CD14-positive monocyte (primary cell): ENCODE data around the gene ANTKMT. TPM values are rescaled to one million over a fixed set of nuclear protein-coding genes. Genes with fewer than 3 reads are reported as not detected.
A peak's percentile ranks its signal among the peaks of the same experiment; 100 is the strongest.

Source experiments
- DNase-seq, 3 donors: peaks; one replicate each; pipeline ENCODE4 v3.0.0-alpha.2; 2011 to 2022
- H2AFZ ChIP-seq: 2 replicates; pipeline ENCODE4 v1.6.0; 2012; ENCODE audit warnings: mild to moderate bottlenecking, low read depth, low read length, inconsistent platforms; ENCODE audit not compliant: insufficient read depth, poor library complexity, severe bottlenecking
- H3K27ac ChIP-seq, 2 donors: 1 replicate in 1 of 2; 2 replicates in 1 of 2; pipeline ENCODE4 v1.5.1; 2012 to 2013; ENCODE audit warnings: low read length in 2 of 2, control low read depth in 1 of 2, inconsistent platforms in 1 of 2, low read depth in 1 of 2, mild to moderate bottlenecking in 1 of 2
- H3K27me3 ChIP-seq, 2 donors: one replicate each; pipeline versions ENCODE4 v1.6.0 to v1.6.1; 2011 to 2013; ENCODE audit warnings: low read length in 2 of 2; ENCODE audit not compliant: control insufficient read depth in 2 of 2, insufficient read depth in 2 of 2
- H3K36me3 ChIP-seq, 2 donors: replicated peaks in 1 of 2; 1 replicate in 1 of 2; 2 replicates in 1 of 2; pipeline versions ENCODE4 v1.5.1 to v1.6.1; 2012 to 2013; ENCODE audit warnings: low read length in 2 of 2, control low read depth in 1 of 2, inconsistent platforms in 1 of 2, mild to moderate bottlenecking in 1 of 2; ENCODE audit not compliant: insufficient read depth in 2 of 2, control insufficient read depth in 1 of 2
- H3K4me1 ChIP-seq, 2 donors: 1 replicate in 1 of 2; 2 replicates in 1 of 2; pipeline versions ENCODE4 v1.5.1 to v1.6.1; 2012 to 2013; ENCODE audit warnings: low read length in 2 of 2, control low read depth in 1 of 2, inconsistent platforms in 1 of 2, mild to moderate bottlenecking in 1 of 2, moderate library complexity in 1 of 2; ENCODE audit not compliant: insufficient read depth in 2 of 2, control insufficient read depth in 1 of 2
- H3K4me2 ChIP-seq: replicated peaks from 2 replicates; pipeline ENCODE3; 2012; ENCODE audit warnings: low read length, moderate library complexity, mild to moderate bottlenecking; ENCODE audit not compliant: poor library complexity, severe bottlenecking; ENCODE audit errors: extremely low read depth
- H3K4me3 ChIP-seq, 3 experiments: fragments of 200-600 bp in 1 of 3; sonication (generic) in 1 of 3; replicated peaks in 1 of 3; 1 replicate in 2 of 3; 2 replicates in 1 of 3; pipeline ENCODE4 v1.5.1; 2011 to 2013; ENCODE audit warnings: low read length in 3 of 3, mild to moderate bottlenecking in 3 of 3, control low read depth in 2 of 3, low read depth in 2 of 3, inconsistent platforms in 1 of 3, moderate library complexity in 1 of 3
- H3K79me2 ChIP-seq: 2 replicates; pipeline ENCODE4 v1.6.0; 2012; ENCODE audit warnings: mild to moderate bottlenecking, control low read depth, inconsistent platforms, low read length, moderate library complexity; ENCODE audit not compliant: insufficient read depth
- H3K9ac ChIP-seq: 2 replicates; pipeline ENCODE4 v1.6.0; 2017; ENCODE audit warnings: low read length, mild to moderate bottlenecking; ENCODE audit not compliant: insufficient read depth, poor library complexity, severe bottlenecking
- H3K9me3 ChIP-seq, 2 donors: replicated peaks in 1 of 2; 1 replicate in 1 of 2; 2 replicates in 1 of 2; pipeline versions ENCODE4 v1.5.1 to v1.6.1; 2012 to 2013; ENCODE audit warnings: low read length in 2 of 2, control low read depth in 1 of 2; ENCODE audit not compliant: control insufficient read depth in 1 of 2, insufficient read depth in 1 of 2
- H4K20me1 ChIP-seq: 2 replicates; pipeline ENCODE4 v1.6.0; 2012; ENCODE audit warnings: mild to moderate bottlenecking, low read length, control low read depth, moderate library complexity; ENCODE audit not compliant: insufficient read depth
- H3K27ac Mint-ChIP-seq, 7 donors: one replicate each; pipeline ENCODE4 v1.8.0; 2020; ENCODE audit warnings: mild to moderate bottlenecking in 7 of 7, mixed read lengths in 7 of 7, moderate library complexity in 6 of 7, inconsistent platforms in 2 of 7
- H3K27me3 Mint-ChIP-seq, 3 donors: one replicate each; pipeline ENCODE4 v1.8.0; 2021 to 2022; ENCODE audit warnings: low read depth in 3 of 3, mild to moderate bottlenecking in 3 of 3, mixed read lengths in 3 of 3, moderate library complexity in 3 of 3, inconsistent platforms in 1 of 3
- H3K36me3 Mint-ChIP-seq, 2 donors: one replicate each; pipeline ENCODE4 v1.8.0; 2020; ENCODE audit warnings: mixed read lengths in 2 of 2, inconsistent platforms in 1 of 2, mild to moderate bottlenecking in 1 of 2
- H3K4me1 Mint-ChIP-seq: one replicate; pipeline ENCODE4 v1.8.0; 2020; ENCODE audit warnings: mild to moderate bottlenecking, mixed read lengths
- H3K4me3 Mint-ChIP-seq, 2 donors: one replicate each; pipeline ENCODE4 v1.8.0; 2020; ENCODE audit warnings: mild to moderate bottlenecking in 2 of 2, mixed read lengths in 2 of 2, moderate library complexity in 1 of 2
- H3K9me3 Mint-ChIP-seq, 7 donors: one replicate each; pipeline ENCODE4 v1.8.0; 2020 to 2022; ENCODE audit warnings: mixed read lengths in 7 of 7, mild to moderate bottlenecking in 6 of 7, moderate library complexity in 6 of 7, inconsistent platforms in 2 of 7
- WGBS: methylation state at CpG from one replicate; pipeline ENCODE4 v1.1.5; 2013; ENCODE audit warnings: missing lambda C conversion rate; ENCODE audit not compliant: insufficient coverage; 5-methylcytosine and 5-hydroxymethylcytosine counted together
- intact Hi-C, 2 donors: fragments of 100-400 bp; cut with micrococcal nuclease; formaldehyde crosslinking; loops; one replicate each; pipeline versions ENCODE4 v1.15.0 to v1.15.1; 2023
- polyA plus RNA-seq, 3 donors: library from polyadenylated mRNA; depleted of rRNA in 1 of 3; unstranded in 2 of 3; stranded (reverse) in 1 of 3; fragments of 300-500 nt in 2 of 3; fragments of >200 nt in 1 of 3; fragmentation: Illumina TruSeq in 2 of 3; gene quantifications; 1 replicate in 2 of 3; 2 replicates in 1 of 3; pipeline ENCODE4 v1.2.3, GENCODE V29; 2012 to 2021
- TF ChIP-seq, protein P1 (sequence below): fragments of 200-600 bp; IDR thresholded peaks from one replicate; pipeline ENCODE4 v1.8.0; 2022; ENCODE audit warnings: antibody characterized with exemption, mild to moderate bottlenecking

Gene ANTKMT
- polyA plus RNA-seq, 3 donors, result 21.5 to 56.3 (median 34.4) TPM

DNA sequence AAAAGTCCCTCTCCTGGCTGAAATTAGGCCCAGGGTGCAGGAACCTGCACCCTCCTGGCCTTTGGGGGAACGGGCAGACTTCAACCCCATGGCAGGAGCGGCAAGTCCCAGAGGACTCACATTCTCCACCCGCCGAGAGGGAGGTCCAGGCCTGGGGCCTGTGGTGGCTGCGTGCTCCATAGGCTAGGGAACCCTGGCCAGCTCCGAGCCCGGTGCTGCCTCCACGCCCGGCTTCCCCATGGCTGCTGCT, 5.2 kb downstream of the ANTKMT start:
- Histone ChIP-seq H3K4me3 (peak overlapping the region in 1 of 3 experiments; percentile 77), H4K20me1 (peaks cover 20% of the 10 kb centered on the region), H2AFZ (no peak overlapping the region), H3K27me3 (peaks cover 3 to 35% of the 10 kb centered on the region in 2 donors), H3K79me2 (no peaks in the 10 kb centered on the region), H3K36me3 (peaks cover 0 to 10% of the 10 kb centered on the region in 2 donors), H3K9ac (no peak overlapping the region), H3K4me2 (peak overlapping the region; percentile 94), H3K9me3 (no peaks in the 10 kb centered on the region), H3K4me1 (peaks cover 24 to 38% of the 10 kb centered on the region in 2 donors), H3K27ac (no peak overlapping the region)
- peaks cover 5 to 7% of the 10 kb centered on the region in 2 donors for H3K36me3 Mint-ChIP-seq
- no peak for DNase-seq
- no peak overlapping the region for H3K27ac Mint-ChIP-seq
- peaks cover 9% of the 10 kb centered on the region for H3K4me1 Mint-ChIP-seq
- intact Hi-C loops, result no loop called here
- no peaks in the 10 kb centered on the region for H3K9me3 Mint-ChIP-seq
- TF ChIP-seq, protein P1, sequence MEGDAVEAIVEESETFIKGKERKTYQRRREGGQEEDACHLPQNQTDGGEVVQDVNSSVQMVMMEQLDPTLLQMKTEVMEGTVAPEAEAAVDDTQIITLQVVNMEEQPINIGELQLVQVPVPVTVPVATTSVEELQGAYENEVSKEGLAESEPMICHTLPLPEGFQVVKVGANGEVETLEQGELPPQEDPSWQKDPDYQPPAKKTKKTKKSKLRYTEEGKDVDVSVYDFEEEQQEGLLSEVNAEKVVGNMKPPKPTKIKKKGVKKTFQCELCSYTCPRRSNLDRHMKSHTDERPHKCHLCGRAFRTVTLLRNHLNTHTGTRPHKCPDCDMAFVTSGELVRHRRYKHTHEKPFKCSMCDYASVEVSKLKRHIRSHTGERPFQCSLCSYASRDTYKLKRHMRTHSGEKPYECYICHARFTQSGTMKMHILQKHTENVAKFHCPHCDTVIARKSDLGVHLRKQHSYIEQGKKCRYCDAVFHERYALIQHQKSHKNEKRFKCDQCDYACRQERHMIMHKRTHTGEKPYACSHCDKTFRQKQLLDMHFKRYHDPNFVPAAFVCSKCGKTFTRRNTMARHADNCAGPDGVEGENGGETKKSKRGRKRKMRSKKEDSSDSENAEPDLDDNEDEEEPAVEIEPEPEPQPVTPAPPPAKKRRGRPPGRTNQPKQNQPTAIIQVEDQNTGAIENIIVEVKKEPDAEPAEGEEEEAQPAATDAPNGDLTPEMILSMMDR, result no peak
- WGBS, result 43% methylated on average over 9 of the region's 9 CpGs
- peak overlapping the region; percentile 79 to 82 for H3K4me3 Mint-ChIP-seq
- H3K27me3 Mint-ChIP-seq, result peaks cover 11 to 46% (median 20%) of the 10 kb centered on the region in 3 donors

DNA sequence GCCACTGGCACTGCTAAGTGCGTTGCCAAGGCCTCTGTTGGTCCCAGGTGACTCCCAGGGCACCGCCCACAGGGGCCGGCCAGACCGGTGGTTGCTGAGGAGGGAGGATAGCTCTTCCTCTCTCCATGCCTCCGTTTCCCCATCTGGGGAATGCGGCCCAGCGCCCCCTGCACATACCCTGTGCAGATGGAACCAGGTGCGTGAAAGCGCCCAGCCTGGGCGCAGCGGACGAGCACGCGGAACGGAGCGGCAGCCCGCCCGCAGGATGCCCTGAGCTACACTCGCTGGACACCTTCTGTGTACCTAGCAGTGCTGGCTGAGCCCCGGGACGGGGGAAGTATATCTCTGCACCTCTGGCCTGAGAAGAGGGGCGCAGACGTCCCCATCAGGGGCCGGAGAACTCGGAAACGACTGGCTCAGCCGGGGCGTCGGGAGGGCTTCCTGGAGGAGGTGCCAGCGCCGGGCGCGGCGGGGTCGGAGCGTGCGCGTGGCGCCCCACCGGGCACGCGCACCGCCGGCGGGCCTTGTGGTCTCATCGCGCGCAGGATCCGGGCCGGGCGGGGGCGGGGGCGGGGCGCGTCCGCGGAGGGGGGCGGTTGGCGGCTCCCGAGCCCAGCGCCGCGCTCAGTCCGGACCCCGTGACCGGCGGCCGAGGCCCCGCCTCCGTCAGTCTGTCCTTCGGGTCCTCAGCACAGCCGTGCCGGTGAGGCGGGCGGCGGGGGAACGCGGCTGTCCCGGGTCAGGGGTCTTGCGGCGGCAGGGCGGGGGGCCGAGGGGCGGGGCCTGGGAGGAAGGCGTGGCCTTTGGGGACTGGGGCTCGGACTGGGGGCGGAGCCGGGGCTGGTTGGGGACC, 5.7 kb downstream of the ANTKMT start, which contains the start of the genes CCDC78 and HAGHL:
CCDC78 (minus strand) TSS at position 6 of the 853 bp plus-strand sequence. CDS start 76 bp downstream, outside the sequence.
HAGHL (plus strand) TSS at position 669 of the 853 bp plus-strand sequence. CDS start 404 bp downstream, outside the sequence.
- Mint-ChIP-seq H3K27ac (peak within 1 kb of the TSS in 1 of 7 donors; percentile 55), H3K36me3 (peaks cover 5 to 9% of the 10 kb centered on the region in 2 donors), H3K9me3 (no peaks in the 10 kb centered on the region), H3K4me3 (peak within 1 kb of the TSS; percentile 79 to 82), H3K4me1 (peaks cover 9% of the 10 kb centered on the region), H3K27me3 (peaks cover 11 to 46% (median 20%) of the 10 kb centered on the region in 3 donors)
- H3K9ac ChIP-seq, result peak within 1 kb of the TSS; percentile 53
- H3K27me3 ChIP-seq, result peaks cover 3 to 35% of the 10 kb centered on the region in 2 donors
- H3K4me2 ChIP-seq, result peak within 1 kb of the TSS; percentile 94
- H3K27ac ChIP-seq, result no peak within 1 kb of the TSS
- peak within 1 kb of the TSS; percentile 70 for H2AFZ ChIP-seq
- DNase-seq, result peak in 1 of 3 donors; percentile 10
- intact Hi-C loops, result no loop called here
- H4K20me1 ChIP-seq, result peaks cover 17% of the 10 kb centered on the region
- peaks cover 21 to 33% of the 10 kb centered on the region in 2 donors for H3K4me1 ChIP-seq
- no peaks in the 10 kb centered on the region for H3K79me2 ChIP-seq
- H3K4me3 ChIP-seq, result peak within 1 kb of the TSS; percentile 12 to 77 (median 56)
- WGBS, result 3% methylated on average over 83 of the region's 88 CpGs
- H3K36me3 ChIP-seq, result peaks cover 2 to 16% of the 10 kb centered on the region in 2 donors
- no peaks in the 10 kb centered on the region for H3K9me3 ChIP-seq
- TF ChIP-seq, protein P1, result no peak
